Measurements from ENCODE around the gene KPNA1. TPM values are rescaled to one million over a fixed set of nuclear protein-coding genes. Genes with fewer than 3 reads are reported as not detected.
"Not testable (repeated sequence)": the region's sequence is repeated elsewhere in the genome, so short reads cannot be mapped to it uniquely, and the experiment has no call there.

The KPNA1 gene
- polyA plus RNA-seq, 1 of the 3 experiments (the other 2 are of a cell fraction), result 21.6 TPM

DNA sequence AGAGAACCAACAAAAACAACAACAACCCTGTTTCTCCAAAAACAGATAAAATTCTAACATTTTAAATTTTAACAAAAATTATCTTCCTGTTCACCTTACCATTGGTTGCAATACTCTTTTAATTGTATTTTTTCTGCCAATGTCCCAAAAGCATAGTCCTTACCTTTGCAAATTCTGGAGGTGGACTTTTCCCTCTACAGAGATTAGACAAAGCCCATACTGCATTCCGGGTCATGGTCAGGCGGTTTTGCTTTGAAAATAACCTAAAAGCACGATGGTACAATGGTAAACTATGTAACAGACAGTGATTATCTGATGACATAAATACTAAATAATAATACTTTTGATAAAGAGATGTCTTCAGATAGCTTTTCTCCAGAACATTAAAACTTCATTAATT, 63.4 kb downstream of the KPNA1 start:
- H3K4me2 ChIP-seq, result no peak overlapping the region
- H3K79me2 ChIP-seq (ENCODE audit: insufficient read depth), result peaks cover 52% of the 10 kb centered on the region
- no peak for DNase-seq
- no peaks in the 10 kb centered on the region for H4K20me1 ChIP-seq (ENCODE audit: insufficient read depth)
- no peak overlapping the region for H2AFZ ChIP-seq (ENCODE audit: low read depth)
- ChIA-PET POLR2A (no interaction called here), CTCF (no interaction called here)
- H3K4me1 ChIP-seq (ENCODE audit: control insufficient read depth in 1 of 2, insufficient read depth in 2 of 2, low read depth in 1 of 2, low read length in 1 of 2), result no peaks in the 10 kb centered on the region
- TF ChIP-seq MXI1 (IDR thresholded peaks at IDR 0.05; ENCODE audit: low read depth, low read length), result no peak
- no peak overlapping the region for H3K9ac ChIP-seq
- H3K27me3 ChIP-seq (ENCODE audit: insufficient read depth), result no peaks in the 10 kb centered on the region
- H3F3A ChIP-seq (replicated peaks; ENCODE audit: insufficient read depth), result no peaks in the 10 kb centered on the region
- WGBS (ENCODE audit: low lambda C conversion rate), result 96% methylated on average over 3 of the region's 3 CpGs
- no peak overlapping the region for H3K27ac ChIP-seq (ENCODE audit: low read depth in 2 of 2, low read length in 1 of 2)
- no peak overlapping the region for H3K4me3 ChIP-seq (ENCODE audit: low read depth in 2 of 2, low read length in 1 of 2)
- H3K9me3 ChIP-seq, result no peaks in the 10 kb centered on the region
- H3K36me3 ChIP-seq (replicated peaks in 1 of 2; ENCODE audit: control insufficient read depth in 1 of 2, insufficient read depth in 2 of 2, low read length in 1 of 2), result peaks cover 52 to 71% of the 10 kb centered on the region in 2 experiments
- H3K9me2 ChIP-seq, result no peaks in the 10 kb centered on the region

DNA sequence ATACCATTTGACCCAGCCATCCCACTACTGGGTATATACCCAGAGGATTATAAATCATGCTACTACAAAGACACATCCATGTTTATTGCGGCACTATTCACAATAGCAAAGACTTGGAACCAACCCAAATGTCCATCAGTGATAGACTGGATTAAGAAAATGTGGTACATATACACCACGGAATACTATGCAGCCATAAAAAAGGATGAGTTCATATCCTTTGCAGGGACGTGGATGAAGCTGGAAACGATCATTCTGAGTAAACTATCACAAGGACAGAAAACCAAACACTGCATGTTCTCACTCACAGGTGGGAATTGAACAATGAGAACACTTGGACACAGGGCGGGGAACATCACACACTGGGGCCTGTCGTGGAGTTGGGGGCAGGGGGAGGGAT, 66.5 kb downstream of the KPNA1 start:
- H2AFZ ChIP-seq (ENCODE audit: low read depth); H3K27ac ChIP-seq (ENCODE audit: low read depth in 2 of 2, low read length in 1 of 2); H3K27me3 ChIP-seq (ENCODE audit: insufficient read depth); H3K4me1 ChIP-seq (ENCODE audit: control insufficient read depth in 1 of 2, insufficient read depth in 2 of 2, low read depth in 1 of 2, low read length in 1 of 2); H3K9me3 ChIP-seq; H3K4me2 ChIP-seq; H4K20me1 ChIP-seq (ENCODE audit: insufficient read depth); POLR2A ChIA-PET; H3K9ac ChIP-seq; H3K4me3 ChIP-seq (ENCODE audit: low read depth in 2 of 2, low read length in 1 of 2); H3K9me2 ChIP-seq; DNase-seq; H3F3A ChIP-seq (replicated peaks; ENCODE audit: insufficient read depth): not testable (repeated sequence)
- 96% methylated on average over 6 of the region's 6 CpGs for WGBS (ENCODE audit: low lambda C conversion rate)
- CTCF ChIA-PET, result interaction anchor here (0.7 kb wide), 1 partner anchor 182 kb away, joined by 3 read pairs; no protein-coding TSS in a partner anchor
- H3K36me3 ChIP-seq (replicated peaks in 1 of 2; ENCODE audit: control insufficient read depth in 1 of 2, insufficient read depth in 2 of 2, low read length in 1 of 2), result peaks cover 37 to 69% of the 10 kb centered on the region in 2 experiments
- peaks cover 65% of the 10 kb centered on the region for H3K79me2 ChIP-seq (ENCODE audit: insufficient read depth)

DNA sequence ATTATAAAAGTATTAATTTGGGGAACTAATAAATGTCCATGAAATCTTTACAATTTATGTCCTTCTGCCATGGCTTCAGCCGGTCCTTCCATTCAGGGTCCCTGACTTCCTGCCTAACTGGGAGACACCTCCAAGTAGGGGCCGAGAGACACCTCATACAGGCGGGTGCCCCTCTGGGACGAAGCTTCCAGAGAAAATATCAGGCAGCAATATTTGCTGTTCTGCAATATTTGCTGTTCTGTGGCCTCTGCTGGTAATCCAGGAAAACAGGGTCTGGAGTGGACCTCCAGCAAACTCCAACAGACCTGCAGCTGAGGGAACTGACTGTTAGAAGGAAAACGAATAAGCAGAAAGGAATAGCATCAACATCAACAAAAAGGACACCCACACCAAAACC, 70.2 kb downstream of the KPNA1 start:
- H3K79me2 ChIP-seq (ENCODE audit: insufficient read depth), result peaks cover 67% of the 10 kb centered on the region
- H3K9ac ChIP-seq; H4K20me1 ChIP-seq (ENCODE audit: insufficient read depth); H3K4me3 ChIP-seq (ENCODE audit: low read depth in 2 of 2, low read length in 1 of 2); H3K9me2 ChIP-seq; H3K4me1 ChIP-seq (ENCODE audit: control insufficient read depth in 1 of 2, insufficient read depth in 2 of 2, low read depth in 1 of 2, low read length in 1 of 2); H3K27me3 ChIP-seq (ENCODE audit: insufficient read depth); POLR2A ChIA-PET; H3K27ac ChIP-seq (ENCODE audit: low read depth in 2 of 2, low read length in 1 of 2); H3K9me3 ChIP-seq; H3K4me2 ChIP-seq; DNase-seq; H2AFZ ChIP-seq (ENCODE audit: low read depth); H3F3A ChIP-seq (replicated peaks; ENCODE audit: insufficient read depth): not testable (repeated sequence)
- peaks cover 43 to 59% of the 10 kb centered on the region in 2 experiments for H3K36me3 ChIP-seq (replicated peaks in 1 of 2; ENCODE audit: control insufficient read depth in 1 of 2, insufficient read depth in 2 of 2, low read length in 1 of 2)
- CTCF ChIA-PET, result interaction anchor here (1.1 kb wide), 1 partner anchor 13 kb away, joined by 3 read pairs; no protein-coding TSS in a partner anchor
- WGBS (ENCODE audit: low lambda C conversion rate), result 98% methylated on average over 5 of the region's 5 CpGs

GRCh38 chr3:122443762-122444490, 70.8 kb downstream of the KPNA1 start:
- H3K9me3 ChIP-seq; DNase-seq; H3K9me2 ChIP-seq; H2AFZ ChIP-seq (ENCODE audit: low read depth); H3K4me2 ChIP-seq; H4K20me1 ChIP-seq (ENCODE audit: insufficient read depth); H3K27me3 ChIP-seq (ENCODE audit: insufficient read depth); H3K4me3 ChIP-seq (ENCODE audit: low read depth in 2 of 2, low read length in 1 of 2); H3K27ac ChIP-seq (ENCODE audit: low read depth in 2 of 2, low read length in 1 of 2); H3K4me1 ChIP-seq (ENCODE audit: control insufficient read depth in 1 of 2, insufficient read depth in 2 of 2, low read depth in 1 of 2, low read length in 1 of 2); H3K9ac ChIP-seq; H3F3A ChIP-seq (replicated peaks; ENCODE audit: insufficient read depth); POLR2A ChIA-PET: not testable (repeated sequence)
- peaks cover 41 to 60% of the 10 kb centered on the region in 2 experiments for H3K36me3 ChIP-seq (replicated peaks in 1 of 2; ENCODE audit: control insufficient read depth in 1 of 2, insufficient read depth in 2 of 2, low read length in 1 of 2)
- CTCF ChIA-PET, result interaction anchor here (1.1 kb wide), 1 partner anchor 12 kb away, joined by 3 read pairs; no protein-coding TSS in a partner anchor
- 91% methylated on average over 9 of the region's 11 CpGs for WGBS (ENCODE audit: low lambda C conversion rate)
- H3K79me2 ChIP-seq (ENCODE audit: insufficient read depth), result peaks cover 61% of the 10 kb centered on the region

Data from SK-N-SH (cell line).